Smooth muscle cell (in vitro differentiated cells): ENCODE data around the gene MAN2B2. TPM values are rescaled to one million over a fixed set of nuclear protein-coding genes. Genes with fewer than 3 reads are reported as not detected.

Source experiments
- DNase-seq: peaks from one replicate; lab custom pipeline; 2025; ENCODE audit not compliant: unreplicated experiment; lab: John Stamatoyannopoulos, UW
- H2AFZ ChIP-seq: fragments of 200-600 bp; sonication (generic); 2 replicates; pipeline ENCODE4 v1.6.0; 2016; ENCODE audit warnings: antibody characterized with exemption, low read depth, mild to moderate bottlenecking
- H3F3A ChIP-seq: fragments of 200-600 bp; sonication (generic); 2 replicates; pipeline ENCODE4 v1.6.0; 2017; ENCODE audit warnings: antibody characterized with exemption, low read depth
- H3K27ac ChIP-seq: fragments of 200-600 bp; sonication (generic); 2 replicates; pipeline ENCODE4 v1.5.1; 2016; ENCODE audit warnings: low read depth, mild to moderate bottlenecking
- H3K27me3 ChIP-seq: fragments of 200-600 bp; sonication (generic); 2 replicates; pipeline ENCODE4 v1.6.1; 2016; ENCODE audit warnings: low read depth, mild to moderate bottlenecking
- H3K36me3 ChIP-seq: fragments of 200-600 bp; sonication (generic); 2 replicates; pipeline ENCODE4 v1.5.1; 2016; ENCODE audit warnings: low read depth
- H3K4me1 ChIP-seq: fragments of 200-600 bp; sonication (generic); 2 replicates; pipeline ENCODE4 v1.5.1; 2016; ENCODE audit warnings: low read depth
- H3K4me2 ChIP-seq: fragments of 200-600 bp; sonication (generic); 2 replicates; pipeline ENCODE4 v1.6.0; 2016; ENCODE audit warnings: mild to moderate bottlenecking
- H3K4me3 ChIP-seq: fragments of 200-600 bp; sonication (generic); 2 replicates; pipeline ENCODE4 v1.5.1; 2016; ENCODE audit warnings: mild to moderate bottlenecking
- H3K79me2 ChIP-seq: fragments of 200-600 bp; sonication (generic); 2 replicates; pipeline ENCODE4 v1.6.0; 2016; ENCODE audit warnings: low read depth, mild to moderate bottlenecking
- H3K9ac ChIP-seq: fragments of 200-600 bp; sonication (generic); 2 replicates; pipeline ENCODE4 v1.6.0; 2016; ENCODE audit warnings: low read depth
- H3K9me3 ChIP-seq: fragments of 200-600 bp; sonication (generic); replicated peaks from 2 replicates; pipeline ENCODE4 v1.5.1; 2016; ENCODE audit warnings: low read depth
- H4K20me1 ChIP-seq: fragments of 200-600 bp; sonication (generic); 2 replicates; pipeline ENCODE4 v1.6.0; 2016; ENCODE audit warnings: low read depth
- CTCF ChIP-seq: fragments of 200-600 bp; sonication (generic); IDR thresholded peaks from 2 replicates; pipeline ENCODE4 v1.5.1; 2017; ENCODE audit warnings: borderline replicate concordance, mild to moderate bottlenecking, antibody characterized with exemption; ENCODE audit not compliant: insufficient read depth, poor library complexity, severe bottlenecking
- WGBS: methylation state at CpG from one replicate; pipeline ENCODE4 v1.1.7; 2016; ENCODE audit warnings: low lambda C conversion rate; 5-methylcytosine and 5-hydroxymethylcytosine counted together
- polyA plus RNA-seq: library from polyadenylated mRNA; unstranded; fragments of >200 nt; fragmentation: Nextera tagmentation; extraction: Ambion mirVana; gene quantifications from 2 replicates; pipeline ENCODE4 v1.2.1, GENCODE V29; 2016
- total RNA-seq: library from RNA; depleted of rRNA; stranded (reverse); fragments of >200 nt; gene quantifications from 2 replicates; pipeline ENCODE4 v1.2.3, GENCODE V29; 2014

The MAN2B2 gene
- total and polyA plus RNA-seq, 2 experiments from 2014 or later = 14.5 to 18.3 TPM

GRCh38 chr4:6658597-6659075 is 83.6 kb downstream of the MAN2B2 start:
- Histone ChIP-seq H3K79me2 (no peaks in the 10 kb centered on the region), H4K20me1 (no peaks in the 10 kb centered on the region), H2AFZ (peak overlapping the region; percentile 63), H3K36me3 (no peaks in the 10 kb centered on the region), H3K9me3 (no peaks in the 10 kb centered on the region), H3K27ac (no peak overlapping the region), H3K4me1 (no peaks in the 10 kb centered on the region), H3K9ac (no peak overlapping the region), H3K27me3 (no peaks in the 10 kb centered on the region), H3K4me2 (peak overlapping the region; percentile 83), H3K4me3 (peak overlapping the region; percentile 37), H3F3A (no peaks in the 10 kb centered on the region)
- WGBS = 17% methylated on average over 51 of the region's 52 CpGs
- TF ChIP-seq CTCF = no peak
- DNase-seq = no peak

- Histone ChIP-seq H3K79me2 (no peaks in the 10 kb centered on the region), H3K27me3 (no peaks in the 10 kb centered on the region), H3K4me1 (no peaks in the 10 kb centered on the region), H3F3A (no peaks in the 10 kb centered on the region), H3K4me2 (no peak overlapping the region), H3K4me3 (no peak overlapping the region), H3K9me3 (no peaks in the 10 kb centered on the region), H3K9ac (no peak overlapping the region), H3K27ac (no peak overlapping the region), H2AFZ (no peak overlapping the region), H4K20me1 (no peaks in the 10 kb centered on the region), H3K36me3 (no peaks in the 10 kb centered on the region)
- no peak for TF ChIP-seq CTCF
- no peak for DNase-seq
- WGBS = 77% methylated on average over 2 of the region's 2 CpGs
These were observed 84.9 kb downstream of the MAN2B2 start for GRCh38 chr4:6659897-6660296.

GRCh38 chr4:6660430-6660829 is 85.4 kb downstream of the MAN2B2 start:
- H3K4me1 ChIP-seq = no peaks in the 10 kb centered on the region
- no peak overlapping the region for H2AFZ ChIP-seq
- no peaks in the 10 kb centered on the region for H3K79me2 ChIP-seq
- no peaks in the 10 kb centered on the region for H4K20me1 ChIP-seq
- no peak overlapping the region for H3K9ac ChIP-seq
- H3K9me3 ChIP-seq = no peaks in the 10 kb centered on the region
- H3K4me3 ChIP-seq = no peak overlapping the region
- H3K4me2 ChIP-seq = no peak overlapping the region
- H3K27ac ChIP-seq = no peak overlapping the region
- no peak for TF ChIP-seq CTCF
- no peak for DNase-seq
- WGBS = 90% methylated on average over 2 of the region's 3 CpGs
- H3F3A ChIP-seq = no peaks in the 10 kb centered on the region
- no peaks in the 10 kb centered on the region for H3K36me3 ChIP-seq
- H3K27me3 ChIP-seq = no peaks in the 10 kb centered on the region

GRCh38 chr4:6662591-6662990 is 87.6 kb downstream of the MAN2B2 start:
- Histone ChIP-seq H3K4me2 (no peak overlapping the region), H3K79me2 (no peaks in the 10 kb centered on the region), H3K4me1 (no peaks in the 10 kb centered on the region), H3F3A (no peaks in the 10 kb centered on the region), H3K27me3 (no peaks in the 10 kb centered on the region), H3K36me3 (no peaks in the 10 kb centered on the region), H4K20me1 (no peaks in the 10 kb centered on the region), H3K9ac (no peak overlapping the region), H2AFZ (no peak overlapping the region), H3K4me3 (no peak overlapping the region), H3K27ac (no peak overlapping the region), H3K9me3 (no peaks in the 10 kb centered on the region)
- 89% methylated on average over 3 of the region's 3 CpGs for WGBS
- DNase-seq = no peak
- TF ChIP-seq CTCF = no peak
